Measurements from ENCODE around the gene SNRNP200. TPM values are rescaled to one million over a fixed set of nuclear protein-coding genes. Genes with fewer than 3 reads are reported as not detected.

Gene SNRNP200
- total RNA-seq (2014; rRNA removed; shearing (Covaris generic)), result 28.8 and 31.9 TPM in 2 replicates
- polyA plus RNA-seq (2015; cell fraction: cytosol; rRNA removed), result 48.9 and 56.7 TPM in 2 replicates
- polyA plus RNA-seq (2015; cell fraction: nucleus; rRNA removed), result 207 and 228 TPM in 2 replicates

DNA sequence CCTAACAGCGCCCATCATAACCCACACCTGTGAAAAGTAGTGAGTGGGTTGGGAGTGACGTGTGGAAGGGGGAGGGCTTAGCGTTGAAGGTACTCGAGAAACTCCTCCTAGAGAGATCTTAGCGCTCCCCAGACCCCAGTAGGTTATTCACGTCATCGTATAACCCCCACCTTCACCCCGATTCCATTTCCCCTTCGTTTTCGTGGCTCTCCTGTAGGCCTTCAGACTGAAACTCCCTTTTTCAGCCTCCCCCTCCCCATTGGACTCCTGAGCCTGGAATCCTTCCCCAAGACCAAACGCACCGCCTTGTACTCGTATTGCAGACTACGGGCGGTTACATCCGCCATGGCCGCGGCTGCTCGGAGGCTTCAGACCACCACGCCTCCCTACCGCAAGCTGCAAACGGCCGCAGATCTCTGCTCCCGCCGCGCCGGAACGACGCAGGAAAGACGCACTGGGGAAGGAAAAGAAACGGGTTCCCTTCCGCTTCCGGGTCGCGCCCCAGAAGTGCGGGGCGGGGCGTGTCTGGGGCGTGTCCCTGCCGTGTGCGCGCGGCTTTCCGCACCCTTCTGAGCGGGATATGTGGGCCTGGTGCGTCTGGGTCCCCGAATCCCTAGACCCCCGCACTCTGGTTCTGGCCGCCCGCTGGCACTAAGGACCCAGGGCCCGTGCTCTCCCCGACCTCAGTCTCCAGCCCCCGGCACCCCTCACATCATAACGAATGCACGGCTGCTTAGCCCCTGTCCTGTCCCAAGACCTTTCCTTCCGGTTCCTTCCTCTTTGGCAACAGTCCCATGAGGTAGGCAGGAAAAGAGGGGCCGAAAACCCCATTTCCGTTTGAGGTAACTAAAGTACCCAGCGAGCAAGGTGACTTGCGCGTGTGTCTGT lies at the start of gene SNRNP200:
Gene SNRNP200, minus strand, starts transcription at position 456 of the 888 bp plus-strand sequence. Its CDS starts 109 bp downstream, at position 347.
- peak; percentile 80 for DNase-seq (ENCODE audit: low read depth)

GRCh38 chr2:96354492-96354891 lies 49.1 kb upstream of the SNRNP200 start:
- no peak for DNase-seq (ENCODE audit: low read depth)

GRCh38 chr2:96353606-96354101 lies 48.3 kb upstream of the SNRNP200 start:
- no peak for DNase-seq (ENCODE audit: low read depth)

DNA sequence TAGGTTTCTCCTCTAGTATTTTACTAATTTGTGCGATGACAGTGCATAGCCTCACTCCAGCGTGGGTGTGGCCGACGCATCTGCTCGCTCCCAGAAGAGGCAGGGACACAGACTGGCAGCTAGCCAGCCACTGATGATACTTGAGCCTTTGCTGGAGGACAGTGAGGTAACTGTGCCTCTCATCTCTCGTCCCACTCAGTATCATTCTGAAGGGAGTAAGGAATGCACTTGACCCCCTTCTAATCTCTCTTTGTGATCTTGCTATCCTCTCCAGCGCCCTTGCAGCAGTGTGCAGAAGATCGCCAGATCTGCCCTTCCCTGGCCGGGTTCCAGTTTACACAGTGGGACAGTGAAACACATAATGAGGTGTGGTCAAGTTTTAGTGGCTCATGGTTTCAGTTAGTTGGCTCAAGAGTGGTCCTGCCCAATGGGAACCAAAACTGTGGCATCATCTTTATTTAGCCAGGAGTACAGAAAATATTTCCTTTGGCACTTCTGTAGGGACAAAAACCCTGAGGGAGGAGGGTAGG lies 47.8 kb upstream of the SNRNP200 start:
- no peak for DNase-seq (ENCODE audit: low read depth)

GRCh38 chr2:96347395-96347794 lies 42.0 kb upstream of the SNRNP200 start:
- no peak for DNase-seq (ENCODE audit: low read depth)

GRCh38 chr2:96345868-96346462 lies 40.6 kb upstream of the SNRNP200 start:
- no peak for DNase-seq (ENCODE audit: low read depth)

- no peak for DNase-seq (ENCODE audit: low read depth)
Measured at GRCh38 chr2:96345438-96345837, 40.1 kb upstream of the SNRNP200 start.

- DNase-seq (ENCODE audit: low read depth), result no peak
Measured at GRCh38 chr2:96344011-96344410, 38.7 kb upstream of the SNRNP200 start.

GRCh38 chr2:96342085-96342484 lies 36.7 kb upstream of the SNRNP200 start:
- DNase-seq (ENCODE audit: low read depth), result peak; percentile 21

GRCh38 chr2:96341641-96342040 lies 36.3 kb upstream of the SNRNP200 start:
- no peak for DNase-seq (ENCODE audit: low read depth)

DNA sequence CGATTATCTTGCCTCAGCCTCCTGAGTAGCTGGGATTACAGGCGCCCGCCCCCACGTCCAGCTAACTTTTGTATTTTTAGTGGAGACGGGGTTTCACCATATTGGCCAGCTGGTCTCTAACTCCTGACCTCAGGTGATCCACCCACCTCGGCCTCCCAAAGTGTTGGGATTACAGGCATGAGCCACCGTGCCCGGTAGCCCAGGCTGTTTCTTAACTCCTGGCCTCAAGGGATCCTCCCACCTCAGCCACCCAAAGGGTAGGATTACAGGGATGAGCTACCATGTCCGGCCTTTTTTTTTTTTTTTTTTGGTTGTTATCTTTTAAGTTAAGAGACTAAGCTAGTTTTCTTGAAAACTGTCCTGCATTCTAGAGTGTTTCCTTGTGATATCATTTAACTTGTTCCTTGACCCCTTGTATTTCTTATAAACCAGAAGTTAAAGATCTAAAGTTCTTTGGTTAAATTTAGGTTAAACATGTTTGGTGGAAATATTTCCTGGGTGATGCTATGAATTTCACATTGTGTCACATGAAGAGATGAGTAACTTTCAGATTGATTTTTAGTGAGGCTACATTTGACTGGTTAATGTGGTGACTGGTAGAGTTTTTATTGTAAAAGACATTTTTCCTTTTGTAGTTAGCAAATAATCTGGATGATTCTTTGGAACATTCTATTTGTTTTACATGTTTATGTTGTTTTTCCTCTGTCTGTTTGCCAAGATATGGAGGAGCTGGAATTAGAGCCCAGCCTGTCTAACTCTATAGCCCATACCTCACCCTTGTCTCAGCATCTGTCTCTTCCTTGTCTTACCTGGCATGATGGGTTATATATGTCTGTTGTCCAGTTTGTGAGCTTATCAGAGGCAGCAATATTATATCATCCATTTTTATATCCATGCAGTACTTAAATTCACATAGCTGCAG lies 35.4 kb upstream of the SNRNP200 start:
- no peak for DNase-seq (ENCODE audit: low read depth)

DNA sequence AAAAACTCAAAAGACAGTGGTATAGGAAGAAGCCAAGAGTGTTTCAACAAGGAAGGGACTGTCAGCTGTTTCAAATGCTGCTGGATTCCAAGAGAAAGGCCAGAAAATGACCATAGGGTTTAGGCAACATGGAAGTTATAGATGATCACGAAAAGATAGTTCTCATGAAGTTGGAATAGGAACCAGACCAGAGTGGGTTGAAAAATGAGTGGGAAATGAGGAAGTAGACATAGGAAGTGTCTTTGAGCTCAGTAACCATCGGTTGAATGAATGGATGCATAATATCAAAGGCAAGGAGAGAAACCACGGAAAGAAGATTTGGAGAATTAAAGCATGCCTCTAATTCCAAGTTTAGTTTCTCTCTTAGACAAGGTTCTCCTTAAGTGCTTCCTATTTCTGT lies 31.5 kb upstream of the SNRNP200 start:
- DNase-seq (ENCODE audit: low read depth), result no peak

DNA sequence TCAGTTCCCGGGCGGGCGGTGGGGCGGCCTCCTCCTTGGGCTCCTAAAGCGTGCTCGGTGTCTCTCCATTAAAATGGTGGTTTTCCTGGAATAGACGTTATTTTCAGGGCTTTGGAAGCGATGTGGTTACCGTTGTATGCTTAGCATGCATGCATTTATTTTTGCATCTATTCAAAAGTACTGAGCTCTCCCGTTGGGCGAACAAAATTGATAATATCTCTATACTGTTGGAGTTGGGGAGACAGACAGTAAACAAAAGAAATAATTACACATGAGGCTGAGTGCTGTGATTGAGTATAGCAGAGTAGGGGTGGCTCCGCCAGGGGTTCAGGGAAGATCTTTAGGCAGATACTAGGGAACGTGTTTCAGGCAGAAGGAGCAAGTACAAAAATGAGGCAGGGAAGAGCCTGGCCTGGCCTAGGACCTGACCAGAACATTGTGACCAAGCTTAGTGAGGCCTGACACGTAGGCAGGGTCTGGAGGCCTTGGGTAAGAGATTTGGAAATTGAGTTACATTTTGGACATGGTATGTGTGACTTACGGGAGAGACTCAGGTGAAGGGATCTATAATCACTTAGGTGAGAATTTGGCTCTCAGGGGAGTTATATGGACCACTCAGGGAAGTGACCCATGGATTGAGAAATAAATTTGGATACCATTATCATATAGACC lies 30.9 kb upstream of the SNRNP200 start:
- no peak for DNase-seq (ENCODE audit: low read depth)

DNA sequence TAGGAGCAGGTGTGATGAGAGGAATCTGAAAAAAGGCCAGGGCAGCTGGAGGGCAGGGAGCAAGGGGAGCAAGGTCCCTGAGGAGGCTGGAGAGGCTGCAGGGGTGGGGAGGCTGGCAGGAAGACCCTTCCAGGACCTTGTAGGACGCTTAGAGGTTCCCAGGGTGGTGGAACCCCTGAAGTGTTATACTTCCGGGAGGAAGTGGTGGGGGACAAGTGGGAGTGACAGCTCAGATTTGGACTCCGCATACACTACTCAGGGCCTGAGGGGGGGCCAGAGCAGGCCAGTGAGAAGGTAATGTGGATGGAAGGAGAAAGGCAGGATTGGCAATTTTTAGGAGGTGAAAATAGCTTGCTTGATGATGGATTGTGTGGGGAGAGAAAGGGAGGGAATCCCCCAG lies 28.4 kb upstream of the SNRNP200 start:
- DNase-seq (ENCODE audit: low read depth), result no peak

GRCh38 chr2:96330407-96330806 lies 25.1 kb upstream of the SNRNP200 start:
- peak; percentile 47 for DNase-seq (ENCODE audit: low read depth)

GRCh38 chr2:96329874-96330273 lies 24.5 kb upstream of the SNRNP200 start:
- no peak for DNase-seq (ENCODE audit: low read depth)

DNA sequence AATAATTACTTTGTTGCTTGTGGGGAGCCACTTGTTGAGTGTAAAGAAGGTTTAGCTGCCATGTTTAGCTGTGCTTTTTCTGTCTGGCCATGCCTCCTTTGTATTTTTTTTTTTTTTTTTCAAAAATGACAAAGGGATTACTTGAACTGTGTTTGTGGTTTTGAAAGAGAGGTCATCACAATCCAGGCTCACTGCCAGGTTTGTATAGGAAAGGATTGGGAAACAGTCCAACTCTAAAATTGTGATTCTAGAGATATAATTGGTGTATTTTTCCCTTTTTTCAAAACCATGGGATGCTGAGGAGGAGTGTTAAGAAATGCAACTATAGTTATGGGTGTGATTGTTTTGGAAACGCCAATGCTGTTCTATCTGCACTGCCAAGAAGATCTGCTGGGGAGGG lies 24.1 kb upstream of the SNRNP200 start:
- DNase-seq (ENCODE audit: low read depth), result peak; percentile 65

DNA sequence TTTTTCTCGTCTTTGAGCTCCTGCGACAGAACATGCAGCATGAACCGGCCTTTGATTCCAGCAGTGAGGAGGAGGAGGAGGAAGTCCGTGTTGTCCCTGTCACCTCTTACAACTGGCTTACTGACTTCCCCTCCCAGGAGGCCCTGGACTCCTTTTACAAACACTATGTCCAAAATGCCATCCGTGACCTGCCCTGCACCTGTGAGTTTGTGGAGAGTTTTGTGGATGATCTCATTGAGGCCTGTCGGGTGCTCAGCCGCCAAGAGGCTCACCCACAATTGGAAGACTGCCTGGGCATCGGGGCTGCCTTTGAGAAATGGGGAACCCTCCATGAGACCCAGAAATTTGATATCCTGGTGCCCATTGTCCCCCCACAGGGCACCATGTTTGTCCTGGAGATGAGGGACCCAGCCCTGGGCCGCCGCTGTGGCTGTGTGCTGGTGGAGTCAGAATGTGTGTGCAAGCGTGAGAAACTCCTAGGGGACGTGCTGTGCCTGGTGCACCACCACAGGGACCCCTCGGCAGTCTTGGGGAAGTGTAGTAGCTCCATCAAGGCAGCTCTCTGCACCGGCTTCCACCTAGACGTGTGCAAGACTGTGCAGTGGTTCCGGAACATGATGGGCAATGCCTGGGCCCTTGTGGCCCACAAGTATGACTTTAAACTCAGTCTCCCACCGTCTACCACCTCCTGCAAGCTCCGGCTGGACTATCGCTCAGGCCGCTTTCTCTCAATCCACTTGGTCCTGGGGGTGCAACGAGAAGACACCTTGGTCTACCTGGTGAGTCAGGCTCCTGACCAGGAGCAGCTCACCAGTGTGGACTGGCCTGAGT lies 21.9 kb upstream of the SNRNP200 start:
- DNase-seq (ENCODE audit: low read depth), result no peak

- no peak for DNase-seq (ENCODE audit: low read depth)
Measured at GRCh38 chr2:96326564-96326963, 21.2 kb upstream of the SNRNP200 start.

DNA sequence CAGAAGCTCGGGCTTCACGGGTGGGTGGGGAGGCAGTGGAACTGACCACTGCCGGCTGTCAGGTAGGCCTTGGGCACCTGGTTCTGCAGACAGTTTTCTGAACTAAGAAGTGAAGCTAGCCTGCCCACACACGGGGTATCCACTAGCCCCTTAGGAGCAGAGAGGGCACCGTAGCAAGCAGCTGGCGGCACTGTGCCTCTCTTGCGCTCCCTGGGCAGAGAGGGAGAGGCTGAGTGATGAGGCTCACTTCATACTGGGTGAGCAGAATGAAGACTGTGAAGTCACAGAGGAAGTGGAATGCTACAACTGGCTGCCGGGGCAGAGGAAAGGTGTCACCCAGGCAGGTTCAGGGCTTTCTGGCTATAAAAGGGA lies 20.5 kb upstream of the SNRNP200 start:
- no peak for DNase-seq (ENCODE audit: low read depth)

Data from HT1080 (cell line).